GM21576 (cell line): ENCODE data around the gene WDR35.

Experiments
- ATAC-seq: cut with Tn5 transposase; IDR thresholded peaks from one replicate; pipeline ENCODE4 v1.9.1; 2021; ENCODE audit warnings: mild to moderate bottlenecking, moderate library complexity; ENCODE audit not compliant: unreplicated experiment

WDR35 gene

GRCh38 chr2:20011276-20012031 lies 21.5 kb upstream of the WDR35 start:
- no peak for ATAC-seq

GRCh38 chr2:20008703-20009102 lies 18.8 kb upstream of the WDR35 start:
- no peak for ATAC-seq

DNA sequence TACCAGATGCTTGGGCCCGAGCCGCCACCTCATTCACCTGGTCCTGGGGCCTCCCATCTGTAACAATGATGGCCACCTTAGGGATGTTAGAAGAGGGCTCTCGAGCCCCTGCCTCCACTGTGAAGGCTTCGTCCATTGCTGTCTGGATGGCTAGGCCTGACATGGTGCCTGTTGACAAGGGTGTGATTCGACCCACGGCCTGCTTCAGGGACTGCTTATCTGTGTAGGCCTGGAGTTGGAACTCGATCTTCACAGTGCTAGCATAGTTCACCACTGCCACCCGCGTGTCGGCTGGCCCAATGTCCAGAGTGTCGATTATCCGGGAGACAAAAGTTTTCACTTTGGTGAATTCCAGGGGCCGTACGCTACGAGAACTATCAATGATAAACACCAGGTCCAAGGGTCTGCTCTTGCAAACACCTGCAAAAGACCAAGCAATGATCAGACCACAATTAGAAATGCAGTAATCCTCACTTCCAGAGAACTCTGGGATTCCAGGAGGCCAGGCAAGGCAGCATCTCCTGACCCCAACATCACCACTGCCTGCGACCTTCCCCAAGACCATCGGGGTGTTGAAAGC lies 16.1 kb upstream of the WDR35 start:
- no peak for ATAC-seq

GRCh38 chr2:20005067-20005627 lies 15.2 kb upstream of the WDR35 start:
- ATAC-seq, result no peak

DNA sequence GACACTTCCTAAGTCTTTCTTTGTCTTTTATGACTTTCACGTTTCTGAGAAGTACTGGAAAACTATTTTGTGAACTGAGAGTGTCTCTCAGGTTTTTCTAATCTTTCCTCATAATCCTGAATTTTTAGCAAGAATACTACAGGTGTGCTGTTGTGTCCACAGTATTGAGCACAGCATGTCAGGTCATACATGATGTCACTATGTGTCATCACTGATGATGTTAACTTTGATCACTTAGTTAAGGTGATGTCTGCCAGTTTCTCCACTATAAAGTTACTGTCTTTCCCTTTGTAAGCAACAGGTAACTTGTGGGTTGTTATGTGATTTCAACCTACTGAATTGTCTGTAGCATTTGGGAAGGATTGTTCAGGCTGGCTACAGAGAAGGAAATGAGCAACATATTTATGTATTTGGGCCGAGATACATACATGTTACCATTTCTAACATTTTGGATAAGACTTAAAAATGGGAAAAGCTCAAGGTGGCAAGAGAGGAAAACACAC lies 11.5 kb upstream of the WDR35 start:
- no peak for ATAC-seq

DNA sequence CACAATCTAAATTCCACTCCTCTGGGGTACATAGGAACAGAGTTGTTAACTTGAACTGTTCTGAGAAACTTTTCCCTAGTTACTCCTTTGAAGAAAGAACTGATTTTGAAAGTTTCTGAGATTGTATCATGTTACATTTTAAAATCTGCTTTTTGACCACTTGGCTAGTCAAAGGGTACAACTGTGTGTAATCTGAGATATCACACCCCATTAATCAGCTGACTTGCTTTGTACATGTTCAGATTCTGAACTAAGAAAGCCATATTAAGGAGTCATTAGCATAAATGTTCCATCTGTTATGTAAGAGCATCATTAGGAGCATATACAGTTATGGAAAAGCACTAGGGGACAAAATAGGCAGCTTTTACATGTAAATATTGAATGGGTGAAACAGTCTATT lies 3.8 kb upstream of the WDR35 start:
- no peak for ATAC-seq

DNA sequence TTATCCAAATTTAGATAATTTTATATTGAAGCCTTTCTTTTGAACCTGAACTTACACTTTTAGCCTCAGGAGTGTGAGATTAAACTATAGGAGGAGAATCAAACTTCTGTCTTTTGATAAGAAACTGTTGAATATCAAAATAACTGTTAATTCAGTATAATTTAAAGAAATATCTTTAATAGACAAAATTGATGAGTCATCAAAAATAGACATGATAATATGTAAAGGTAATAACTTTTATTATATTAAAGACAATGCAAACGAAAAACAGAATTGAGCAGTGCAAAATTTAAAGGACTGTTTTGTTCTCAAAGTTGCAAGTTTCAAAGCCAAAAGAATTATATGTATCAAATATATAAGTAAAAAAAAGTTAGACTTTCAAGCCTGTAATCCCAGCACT lies 2.0 kb upstream of the WDR35 start:
- ATAC-seq, result no peak

DNA sequence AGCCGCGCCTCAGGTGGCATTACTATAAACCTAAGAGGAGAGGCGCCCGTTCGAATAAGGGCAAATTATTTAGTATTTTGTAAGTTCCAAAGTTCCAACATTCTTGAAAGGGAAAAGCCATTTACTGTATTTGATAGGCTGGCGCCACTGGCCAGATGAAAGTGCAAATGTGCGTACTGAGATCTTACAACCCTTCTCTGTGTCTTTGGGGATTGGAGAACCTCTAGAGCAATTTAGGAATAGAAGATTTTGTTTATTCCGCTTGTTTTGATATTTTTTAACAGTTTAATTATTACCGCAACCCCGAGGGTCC lies 467 bp upstream of the WDR35 start:
- no peak for ATAC-seq

GRCh38 chr2:19989342-19989666 lies 601 bp downstream of the WDR35 start:
- no peak for ATAC-seq

- ATAC-seq, result no peak
Measured at GRCh38 chr2:19988600-19988999, 1.3 kb downstream of the WDR35 start.

DNA sequence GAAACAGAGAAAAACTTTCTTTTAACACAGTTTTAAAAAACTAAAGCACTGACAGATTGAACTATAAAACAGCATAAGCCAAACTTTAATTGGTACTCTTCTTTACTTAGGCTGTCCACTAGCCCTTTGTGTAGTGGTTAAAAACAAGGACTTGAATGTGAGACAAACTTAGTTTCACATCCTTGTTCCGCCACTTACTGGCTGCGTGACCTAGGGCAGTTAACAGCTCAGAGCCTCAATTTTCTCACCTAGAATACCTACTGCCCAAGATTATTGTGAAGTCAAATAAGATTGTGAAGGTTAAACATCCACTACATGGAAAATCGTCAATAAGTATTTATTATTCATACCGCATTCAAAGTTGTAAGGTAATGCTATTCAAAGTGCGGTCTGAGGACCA lies 2.0 kb downstream of the WDR35 start:
- ATAC-seq, result peak; percentile 76

DNA sequence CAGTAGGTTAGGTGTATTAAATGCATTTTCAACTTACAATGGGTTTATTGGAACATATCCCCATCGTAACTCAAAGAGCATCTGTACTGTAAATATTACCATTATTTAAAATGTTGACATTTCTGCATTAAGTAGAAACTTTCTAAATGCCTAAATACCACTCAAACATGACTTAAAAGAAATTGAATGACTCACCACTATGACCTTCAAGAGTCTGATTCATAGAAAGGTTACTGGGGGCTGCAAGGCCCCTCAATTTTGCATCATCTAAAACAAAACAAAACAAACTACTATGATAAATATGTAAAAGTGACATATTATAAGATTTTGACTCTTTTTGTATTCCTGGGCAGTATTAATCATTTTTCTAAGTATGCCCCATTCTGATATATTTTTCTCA lies 7.6 kb downstream of the WDR35 start:
- ATAC-seq, result no peak

GRCh38 chr2:19979932-19980331 lies 10.0 kb downstream of the WDR35 start:
- no peak for ATAC-seq

DNA sequence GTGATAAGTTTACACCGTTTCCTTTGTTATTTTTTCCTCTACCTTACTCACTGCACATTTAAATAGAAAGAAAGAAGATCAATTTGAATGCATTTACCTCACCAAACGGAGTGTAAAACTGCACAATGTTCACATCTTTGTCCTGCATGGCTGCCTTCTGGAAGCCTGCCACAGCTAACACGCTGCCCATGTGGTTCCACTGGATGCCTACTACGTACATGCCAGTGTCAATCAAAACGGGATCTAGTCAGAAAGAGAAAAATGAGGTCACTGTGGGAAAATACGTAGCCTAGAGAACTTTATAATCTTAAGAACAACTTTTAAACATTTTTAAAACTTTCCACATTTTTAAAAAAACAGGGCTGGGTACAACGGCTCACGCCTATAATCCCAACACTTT lies 16.4 kb downstream of the WDR35 start:
- no peak for ATAC-seq

DNA sequence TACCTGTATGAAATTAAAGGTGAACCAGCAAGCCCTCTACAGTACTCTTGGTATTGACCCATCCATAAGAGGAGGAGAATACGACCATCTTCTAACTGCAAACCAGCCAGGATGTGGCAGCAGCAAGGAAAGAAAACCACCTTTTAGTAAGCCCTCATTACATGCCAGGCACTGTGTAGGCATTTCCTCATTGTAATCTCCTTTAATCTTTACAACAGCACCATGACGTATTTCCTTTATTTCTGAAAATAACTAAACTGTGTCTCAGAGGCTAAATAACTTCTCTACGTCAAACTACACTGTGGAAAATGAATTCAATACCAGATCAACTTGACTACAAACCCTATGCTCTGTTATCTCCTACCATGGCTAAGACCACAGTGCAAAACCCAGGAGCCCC lies 18.2 kb downstream of the WDR35 start:
- ATAC-seq, result no peak

GRCh38 chr2:19963386-19963785 lies 26.5 kb downstream of the WDR35 start:
- ATAC-seq, result no peak

GRCh38 chr2:19955544-19956422 lies 34.1 kb downstream of the WDR35 start:
- peak; percentile 93 for ATAC-seq

DNA sequence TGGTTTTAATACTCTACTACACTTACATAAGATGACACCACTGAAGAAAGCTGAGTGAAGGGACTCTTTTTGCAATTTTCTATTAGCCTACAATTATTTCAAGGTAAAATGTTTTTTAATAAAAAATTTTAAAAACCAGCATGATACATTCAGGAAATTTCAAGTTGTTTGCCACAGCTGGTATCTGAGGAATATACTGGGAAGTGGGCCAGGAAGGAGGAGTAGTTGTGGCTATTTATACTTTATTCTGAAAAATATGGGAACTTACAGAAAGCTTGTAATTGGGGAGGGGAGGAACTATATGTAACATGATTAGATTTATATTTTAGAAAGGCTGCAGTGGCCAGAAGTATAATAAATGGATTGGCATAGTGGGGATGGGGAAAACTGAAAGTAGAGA lies 40.8 kb downstream of the WDR35 start:
- no peak for ATAC-seq

DNA sequence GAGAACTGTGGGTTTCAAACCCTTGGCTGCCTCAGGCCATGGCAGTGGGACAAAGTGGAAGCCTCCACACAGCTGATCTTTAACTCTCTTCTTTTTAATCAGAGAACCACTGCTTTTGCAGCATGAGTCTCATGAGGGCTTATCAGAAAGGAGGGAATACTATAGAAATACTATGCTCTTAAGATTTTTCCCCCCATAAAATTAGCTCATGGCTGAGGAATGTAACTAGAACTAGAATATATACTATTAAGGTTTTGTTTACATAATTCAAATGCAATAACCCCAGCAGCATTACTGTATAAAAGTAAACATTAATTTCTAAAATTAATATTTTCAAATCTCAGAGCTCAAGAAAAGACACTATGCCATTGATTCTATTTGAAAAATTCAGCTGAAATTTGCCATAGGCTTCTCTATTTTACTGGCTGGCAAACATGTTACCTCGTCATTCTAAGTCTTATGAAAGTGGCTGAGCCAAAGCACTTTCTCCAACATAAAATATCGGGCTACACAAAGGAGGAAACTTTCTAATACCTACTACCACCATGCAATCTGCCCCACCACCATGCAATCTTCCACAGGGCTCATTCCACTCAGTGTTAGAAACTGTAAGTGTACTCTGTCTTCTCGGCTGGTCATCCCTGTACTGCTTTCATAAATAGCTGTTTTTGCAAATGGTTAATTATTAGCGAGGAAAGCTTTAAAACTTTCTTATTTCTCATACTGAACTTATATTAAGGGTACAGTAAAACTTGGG lies 42.5 kb downstream of the WDR35 start:
- no peak for ATAC-seq

DNA sequence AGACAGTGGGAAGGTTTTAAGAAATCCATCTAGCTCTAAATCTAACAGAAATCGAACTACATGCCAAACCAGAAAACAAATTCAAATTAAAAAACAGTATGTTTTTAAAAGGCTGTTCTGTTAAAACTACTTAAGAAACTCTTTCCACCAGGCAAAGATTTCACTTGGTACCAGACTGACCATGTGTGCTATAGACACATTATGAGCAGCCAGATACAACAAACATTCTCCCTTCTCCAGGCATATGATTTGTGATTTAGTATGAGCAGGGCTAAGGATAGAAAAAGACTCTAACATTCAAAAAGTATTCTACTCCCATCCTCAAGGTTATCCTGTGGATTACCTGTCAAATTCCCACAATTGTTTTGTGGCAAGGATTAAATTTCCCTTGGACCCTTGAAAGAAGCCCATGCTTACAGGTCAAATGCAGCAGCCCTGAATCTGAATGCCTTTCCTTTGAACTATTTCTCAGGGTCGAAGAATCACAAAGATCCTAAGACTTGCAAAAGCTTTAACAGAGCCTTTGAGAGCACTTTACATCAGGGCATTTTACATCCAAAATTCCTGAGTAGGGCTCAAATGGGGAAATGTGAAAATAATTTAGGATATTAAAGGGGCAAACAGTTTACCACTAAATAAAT lies 45.6 kb downstream of the WDR35 start:
- ATAC-seq, result no peak

GRCh38 chr2:19943189-19943588 lies 46.7 kb downstream of the WDR35 start:
- ATAC-seq, result no peak
